ENCODE data around the gene NLE1.
A peak's percentile ranks its signal among the peaks of the same experiment; 100 is the strongest.
"Not testable (repeated sequence)": the region's sequence is repeated elsewhere in the genome, so short reads cannot be mapped to it uniquely, and the experiment has no call there.

NLE1 gene

DNA sequence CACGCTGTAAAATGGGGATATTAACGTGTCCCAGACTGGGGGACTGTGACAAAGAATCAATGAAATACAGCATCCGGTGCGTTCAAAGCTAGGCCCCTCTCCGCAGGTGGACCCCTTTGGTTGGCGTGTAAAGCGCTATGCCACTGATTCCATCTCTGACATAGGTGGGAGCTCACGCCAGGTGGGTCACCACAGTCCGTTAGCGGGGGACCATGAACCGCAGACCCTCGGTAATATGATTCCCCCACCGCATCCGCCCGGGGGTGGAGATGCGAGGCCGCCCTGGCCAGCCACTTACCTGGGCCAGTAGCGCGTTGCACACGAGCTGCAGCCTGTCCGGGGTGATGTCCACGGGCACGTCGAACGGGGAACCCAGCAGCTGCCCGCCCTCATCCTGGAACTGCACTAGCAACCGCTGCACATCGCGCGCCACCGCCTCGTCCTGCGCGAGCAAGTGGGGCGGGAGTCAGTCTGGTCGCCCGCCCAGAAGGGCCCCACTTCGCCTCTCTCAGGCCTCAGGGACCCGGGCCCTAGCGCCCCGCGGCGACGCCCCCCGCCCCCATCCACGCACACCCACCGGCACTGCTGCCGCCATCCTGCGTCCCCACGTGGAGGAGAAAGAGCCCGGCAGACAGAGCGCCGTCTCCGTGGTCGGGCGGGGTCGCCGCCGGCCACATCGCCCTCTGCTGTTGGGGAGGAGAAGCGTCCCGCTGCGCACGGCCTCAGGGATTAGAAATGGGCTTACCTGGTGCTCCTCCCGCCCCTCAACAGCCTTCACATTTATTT is at the start of gene NLE1:
Gene NLE1 (minus strand): TSS at position 623 of the 786 bp plus-strand sequence. CDS start 28 bp downstream, at position 595.
- peak; percentile 91 for DNase-seq

DNA sequence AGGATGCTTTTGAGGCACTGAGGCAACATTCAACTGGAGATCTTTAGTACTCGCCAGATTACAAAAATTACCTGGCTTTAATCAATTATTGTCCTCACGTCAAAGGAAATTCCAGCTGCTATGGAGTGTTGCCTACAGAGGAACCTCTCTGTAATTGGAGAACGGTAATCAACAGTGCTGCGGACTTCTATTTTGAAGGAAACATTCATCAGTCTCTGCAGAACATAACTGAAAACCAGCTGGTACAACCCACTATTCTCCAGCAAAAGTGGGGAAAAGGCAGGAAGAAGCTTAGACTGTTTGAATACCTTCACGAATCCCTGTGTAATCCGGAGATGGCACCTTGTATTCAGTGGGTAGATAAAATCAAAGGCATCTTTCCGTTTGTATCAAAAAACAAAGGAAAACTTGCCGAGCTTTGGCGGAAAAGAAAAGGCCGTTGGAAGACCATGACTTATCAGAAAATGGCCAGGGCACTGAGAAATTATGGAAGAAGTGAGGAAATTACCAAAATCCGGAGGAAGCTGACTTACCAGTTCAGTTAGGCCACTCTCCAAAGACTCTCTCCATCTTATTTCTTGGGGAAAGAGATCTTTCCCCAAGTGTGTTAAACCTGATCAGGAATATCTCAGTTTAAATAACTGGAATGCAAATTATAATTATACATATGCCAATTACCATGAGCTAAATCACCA is 49.0 kb upstream of the NLE1 start:
- no peak for DNase-seq

DNA sequence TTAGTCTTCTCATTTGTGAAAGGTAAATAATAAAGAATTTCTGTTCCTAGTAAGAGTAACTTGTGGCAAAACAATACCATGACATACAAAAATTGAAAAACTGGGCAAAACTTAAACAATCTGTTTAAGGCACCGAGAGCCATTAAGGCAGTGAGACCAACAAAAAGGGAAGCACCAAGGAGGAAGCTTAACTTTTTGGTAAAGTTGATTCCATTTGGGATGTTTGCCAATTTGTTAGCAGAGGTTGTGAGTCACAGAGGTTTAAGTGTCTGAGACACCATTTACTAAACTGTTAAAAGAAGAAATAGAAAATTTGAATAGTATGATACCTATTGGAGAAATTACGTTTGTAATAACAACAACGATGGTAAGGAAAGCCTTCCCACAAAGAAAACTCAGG is 47.2 kb upstream of the NLE1 start:
- DNase-seq, result no peak

DNA sequence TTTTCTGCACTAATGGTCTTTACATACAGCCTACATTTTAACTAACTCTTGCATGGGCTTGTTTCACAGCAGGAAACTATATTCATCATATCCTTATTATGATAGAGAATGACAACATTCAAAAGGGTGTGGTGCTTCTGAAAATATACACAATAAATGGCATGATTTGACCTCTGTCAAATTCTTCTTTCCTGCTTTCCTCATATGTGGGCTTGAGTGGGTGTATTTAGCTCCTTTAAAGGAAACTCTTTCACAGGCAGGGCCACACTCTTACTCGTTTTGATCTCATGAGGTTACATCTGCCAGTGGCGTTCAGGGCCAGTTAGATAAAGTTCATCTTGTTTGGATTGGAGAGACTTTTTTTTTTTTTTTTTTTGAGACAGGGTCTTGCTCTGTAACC is 46.0 kb upstream of the NLE1 start:
- no peak for DNase-seq

DNA sequence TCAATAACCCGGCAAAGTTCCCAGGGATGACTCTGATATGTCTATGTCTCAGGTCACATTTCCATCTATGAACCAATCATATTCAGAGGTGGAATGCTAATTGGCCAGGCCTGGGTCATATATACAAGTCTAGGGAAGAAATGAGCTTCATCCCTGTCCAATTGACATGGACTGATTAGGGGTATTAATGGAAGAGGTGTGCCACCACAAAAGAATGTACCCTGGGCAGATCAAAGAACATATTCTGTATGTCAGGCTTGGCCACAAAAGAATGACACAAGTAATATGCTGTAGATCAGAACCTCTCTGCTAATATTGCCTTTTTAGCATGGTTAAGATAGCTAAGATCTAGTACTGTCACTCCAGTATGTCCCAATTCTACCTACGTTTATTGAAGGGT is 45.4 kb upstream of the NLE1 start:
- DNase-seq, result no peak

DNA sequence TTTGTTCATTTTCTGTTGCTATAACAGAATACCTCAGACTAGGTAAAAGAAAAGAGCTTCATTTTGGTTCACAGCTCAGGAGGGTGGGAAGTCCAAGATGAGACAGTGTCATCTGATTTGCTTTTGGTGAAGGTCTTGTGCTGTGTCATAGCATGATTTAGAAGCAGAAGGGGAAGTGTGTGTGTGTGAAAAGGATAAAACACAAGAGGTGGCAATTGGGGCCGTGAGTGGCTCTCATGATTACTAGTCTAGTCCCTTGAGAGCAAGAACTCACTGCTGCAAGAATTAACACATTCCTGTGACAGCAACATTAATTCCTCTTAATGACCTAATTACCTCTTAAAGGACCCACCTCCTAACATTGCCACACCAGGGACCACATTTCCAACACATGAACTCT is 43.7 kb upstream of the NLE1 start:
- no peak for DNase-seq

DNA sequence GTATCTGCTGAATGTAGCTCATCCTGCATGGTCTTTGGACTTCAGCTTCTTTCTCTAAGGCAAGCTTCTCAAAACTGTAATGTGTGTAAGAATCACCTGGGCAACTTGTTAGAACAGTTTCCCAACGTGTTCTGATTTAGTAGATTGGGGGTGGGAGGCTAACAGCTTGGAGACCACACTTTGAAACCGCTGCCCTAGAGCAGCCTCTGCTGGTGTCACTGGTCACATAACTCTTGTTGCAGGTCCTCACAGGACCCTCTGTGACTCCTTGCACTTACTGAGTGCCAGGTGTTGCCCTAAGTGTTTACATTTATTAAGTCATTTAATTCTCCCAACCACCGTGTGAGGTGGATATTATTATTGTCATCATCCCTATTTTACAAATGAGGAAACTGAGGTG is 42.2 kb upstream of the NLE1 start:
- DNase-seq, result no peak

DNA sequence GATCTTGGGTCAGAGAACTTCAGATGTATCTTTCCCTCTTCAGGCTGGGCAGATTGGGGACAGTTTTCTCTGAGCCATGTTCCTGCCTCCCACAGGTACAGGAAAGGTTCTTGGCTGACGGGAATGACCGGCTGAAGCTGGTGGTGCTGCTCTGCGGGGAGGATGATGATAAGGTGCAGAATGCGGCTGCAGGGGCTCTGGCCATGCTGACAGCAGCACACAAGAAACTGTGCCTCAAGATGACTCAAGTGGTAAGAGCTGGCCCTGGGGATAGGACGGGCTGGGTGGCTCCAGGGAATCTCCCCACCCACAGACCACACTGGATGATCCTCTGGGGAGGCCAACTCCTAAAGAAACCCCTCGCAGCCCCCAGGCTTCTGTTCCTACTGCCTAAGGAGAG is 41.2 kb upstream of the NLE1 start:
- no peak for DNase-seq

DNA sequence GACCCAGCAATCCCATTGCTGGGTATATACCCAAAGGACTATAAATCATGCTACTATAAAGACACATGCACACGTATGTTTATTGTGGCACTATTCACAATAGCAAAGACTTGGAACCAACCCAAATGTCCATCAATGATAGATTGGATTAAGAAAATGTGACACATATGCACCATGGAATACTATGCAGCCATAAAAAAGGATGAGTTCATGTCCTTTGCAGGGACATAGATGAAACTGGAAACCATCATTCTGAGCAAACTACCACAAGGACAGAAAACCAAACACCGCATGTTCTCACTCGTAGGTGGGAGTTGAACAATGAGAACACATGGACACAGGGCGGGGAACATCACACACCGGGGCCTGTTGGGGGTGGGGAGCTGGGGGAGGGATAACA is 37.3 kb upstream of the NLE1 start:
- not testable (repeated sequence) for DNase-seq

DNA sequence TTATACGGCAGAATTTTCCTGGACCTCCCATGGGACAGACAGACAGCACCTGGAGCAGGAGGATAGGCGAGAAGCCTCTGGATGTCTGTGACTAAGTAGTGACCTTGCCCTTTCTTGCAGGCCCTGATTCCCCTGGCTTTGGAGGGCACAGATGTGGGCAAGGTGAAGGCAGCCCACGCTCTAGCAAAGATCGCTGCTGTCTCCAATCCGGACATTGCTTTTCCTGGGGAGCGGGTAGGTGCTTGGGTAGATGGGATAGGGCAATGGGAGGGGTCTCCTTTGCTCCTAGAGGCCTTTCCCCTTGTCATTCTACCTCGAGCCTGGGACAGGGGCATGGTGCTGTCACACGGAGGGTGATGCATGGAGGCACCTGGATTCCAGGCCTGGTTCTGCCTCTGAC is 34.8 kb upstream of the NLE1 start:
- DNase-seq, result no peak

DNA sequence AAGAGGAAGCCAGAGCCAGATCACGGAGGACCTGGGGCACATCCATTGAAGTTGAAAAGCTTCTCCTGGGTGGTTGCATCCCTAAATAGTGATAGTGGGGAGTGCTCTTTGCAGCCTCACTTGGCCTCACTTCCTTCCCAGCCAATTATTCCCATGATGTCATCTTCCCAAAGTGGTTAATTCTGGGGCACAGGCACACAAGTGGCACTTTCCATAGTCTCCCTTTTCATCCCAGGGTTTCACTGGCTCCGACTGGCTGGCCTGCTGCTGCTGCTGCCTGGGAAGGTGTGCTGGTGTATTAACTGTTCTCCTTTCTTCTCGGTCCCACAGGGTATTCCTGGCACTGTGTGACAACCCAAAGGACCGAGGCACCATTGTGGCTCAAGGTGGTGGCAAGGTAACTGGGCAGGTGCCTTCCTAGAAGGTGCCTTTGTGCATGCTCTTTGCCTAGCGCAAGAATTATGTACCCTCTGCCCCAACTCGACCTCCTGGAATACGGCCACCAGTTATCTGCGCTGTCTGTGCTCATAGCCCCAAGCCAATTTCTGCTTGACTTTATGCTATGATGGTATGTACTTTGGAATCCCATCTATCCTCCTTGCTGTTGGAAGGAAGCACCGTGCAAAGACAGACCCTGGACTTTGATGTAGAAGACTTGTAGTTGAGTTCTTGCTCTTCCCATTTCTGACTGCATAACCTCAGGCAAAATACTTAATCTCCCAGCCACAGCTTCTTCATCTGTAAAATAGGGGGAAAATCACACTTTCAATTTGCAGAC is 33.7 kb upstream of the NLE1 start:
- DNase-seq, result no peak

DNA sequence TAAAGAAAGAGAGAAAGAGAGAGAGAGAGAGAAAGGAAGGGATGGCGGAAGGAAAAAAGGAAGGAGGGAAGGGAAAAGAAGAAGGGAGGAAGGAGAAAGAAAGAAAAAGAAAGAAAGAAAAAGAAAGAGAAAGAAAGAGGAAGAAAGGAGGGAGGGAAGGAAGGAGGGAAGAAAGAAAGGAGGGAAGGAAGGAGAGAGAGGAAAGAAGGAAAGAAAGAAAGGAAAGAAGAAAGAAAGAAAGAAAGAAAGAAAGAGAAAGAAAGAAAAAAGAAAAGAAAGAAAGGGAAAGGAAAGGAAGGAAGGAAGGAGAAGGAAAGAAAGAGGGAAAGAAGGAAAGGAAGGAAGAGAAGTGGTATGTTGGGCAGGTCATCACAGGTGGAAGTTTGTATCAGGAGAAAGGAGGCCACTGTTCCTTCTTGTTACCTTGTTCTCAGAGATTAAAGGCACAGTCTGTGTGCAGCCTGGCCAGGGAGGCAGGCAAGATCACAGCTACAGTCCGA is 32.8 kb upstream of the NLE1 start:
- DNase-seq, result no peak

DNA sequence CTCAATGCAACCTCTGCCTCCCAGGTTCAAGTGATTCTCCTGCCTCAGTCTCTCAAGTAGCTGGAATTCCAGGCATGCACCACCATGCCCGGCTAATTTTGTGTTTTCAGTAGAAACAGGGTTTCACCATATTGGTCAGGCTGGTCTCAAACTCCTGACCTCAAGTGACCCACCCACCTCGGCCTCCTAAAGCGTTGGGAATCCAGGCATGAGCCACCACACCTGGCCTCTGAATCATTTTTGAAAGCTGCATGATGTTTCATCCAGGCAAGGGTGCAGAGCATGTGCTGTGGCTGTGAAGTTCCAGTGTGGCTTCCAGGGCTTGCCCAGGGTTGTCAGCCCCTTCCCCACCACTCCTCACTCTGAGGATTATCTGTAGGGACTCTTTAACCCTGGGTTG is 30.2 kb upstream of the NLE1 start:
- not testable (repeated sequence) for DNase-seq

DNA sequence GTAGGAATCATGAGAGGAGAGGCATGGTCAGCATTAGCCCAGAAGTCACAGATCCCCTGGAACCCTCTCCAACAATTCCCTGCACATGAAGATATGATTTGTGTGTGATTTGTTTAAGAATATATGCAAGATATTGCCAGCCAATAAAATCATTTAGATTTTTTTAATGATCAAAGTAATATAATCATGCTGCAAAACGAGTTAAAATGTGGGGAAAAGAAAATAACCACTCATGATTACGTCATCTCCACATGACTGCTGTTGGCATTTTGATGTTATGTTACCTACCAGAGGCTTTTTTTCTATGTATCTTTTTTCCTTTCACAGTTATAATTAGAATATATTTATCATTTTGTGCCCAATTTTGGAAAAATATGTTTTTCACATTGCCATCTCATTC is 29.7 kb upstream of the NLE1 start:
- no peak for DNase-seq

DNA sequence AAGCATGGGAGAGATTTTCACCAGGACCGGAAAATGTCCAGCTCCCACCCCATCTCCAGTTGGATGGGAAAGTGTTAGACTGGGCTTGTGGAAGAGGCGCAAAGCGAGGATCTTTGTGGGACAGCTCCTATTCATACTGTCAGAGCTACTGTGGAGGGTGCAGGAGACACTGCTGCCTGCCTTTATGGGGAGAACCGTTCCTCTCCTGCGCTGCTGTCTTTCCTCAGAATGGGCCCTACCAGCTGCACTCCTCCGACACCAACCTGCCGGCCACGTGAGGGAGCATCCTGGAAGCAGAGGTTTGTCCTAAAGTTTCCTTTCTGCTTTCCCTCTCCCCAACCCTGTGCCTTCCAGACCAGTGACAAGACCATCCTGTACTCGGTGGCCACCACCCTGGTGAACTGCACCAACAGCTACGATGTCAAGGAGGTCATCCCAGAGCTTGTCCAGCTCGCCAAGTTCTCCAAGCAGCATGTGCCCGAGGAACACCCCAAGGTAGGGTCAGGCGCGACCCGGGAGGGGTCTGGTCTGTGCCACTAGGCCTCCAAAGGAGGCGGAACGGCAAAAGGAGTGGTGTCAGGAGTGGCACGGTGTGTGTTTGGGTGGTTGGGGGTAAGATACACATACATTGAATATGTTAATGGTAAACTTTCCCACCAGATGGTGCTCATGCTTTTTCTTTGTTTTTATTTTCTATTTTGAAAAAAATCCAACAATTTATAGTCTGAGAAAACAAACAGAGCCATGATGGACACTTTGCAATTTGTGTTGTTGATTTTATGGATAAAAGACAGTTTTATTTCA is 29.1 kb upstream of the NLE1 start:
- peak; percentile 22 for DNase-seq

DNA sequence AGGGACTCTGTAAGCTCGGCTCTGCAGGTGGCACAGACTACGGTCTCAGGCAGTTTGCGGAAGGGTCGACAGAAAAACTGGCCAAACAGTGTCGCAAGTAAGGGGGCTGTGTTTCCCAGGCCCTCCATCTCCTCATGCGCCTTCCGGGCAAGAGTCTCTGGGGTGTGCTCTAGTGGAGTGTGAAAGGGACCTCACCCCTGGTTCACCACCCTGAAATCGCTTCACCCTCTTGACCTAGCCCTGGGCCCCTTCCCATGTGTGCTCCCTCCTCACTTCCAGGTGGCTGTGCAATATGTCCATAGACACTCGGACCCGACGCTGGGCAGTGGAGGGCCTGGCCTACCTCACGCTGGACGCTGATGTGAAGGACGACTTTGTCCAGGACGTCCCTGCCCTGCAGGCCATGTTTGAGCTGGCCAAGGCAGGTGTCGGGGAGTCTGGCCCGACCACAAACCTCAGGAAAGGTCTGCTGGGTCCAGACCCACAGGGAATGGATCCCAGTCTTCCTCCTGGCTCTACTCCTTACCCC is 27.8 kb upstream of the NLE1 start:
- DNase-seq, result no peak

DNA sequence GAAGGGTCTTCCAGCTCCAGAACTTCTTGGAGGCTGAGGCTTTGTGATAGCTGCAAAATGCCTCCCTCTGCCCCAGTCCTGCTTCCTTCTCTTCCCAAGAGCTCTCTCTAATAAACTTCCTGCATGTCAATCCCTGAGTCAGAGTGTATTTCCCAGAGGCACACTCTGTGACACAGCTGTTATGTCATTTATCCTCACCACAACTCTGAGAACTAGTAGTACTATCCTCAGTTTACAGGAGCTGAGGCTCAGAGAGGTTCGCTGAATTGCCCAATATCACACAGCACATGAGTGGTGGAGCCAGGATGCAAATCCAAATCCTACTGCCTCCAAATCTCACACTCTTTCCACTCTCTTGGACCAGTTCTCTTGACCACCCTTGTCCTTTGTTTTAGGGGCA is 25.6 kb upstream of the NLE1 start:
- DNase-seq, result no peak

DNA sequence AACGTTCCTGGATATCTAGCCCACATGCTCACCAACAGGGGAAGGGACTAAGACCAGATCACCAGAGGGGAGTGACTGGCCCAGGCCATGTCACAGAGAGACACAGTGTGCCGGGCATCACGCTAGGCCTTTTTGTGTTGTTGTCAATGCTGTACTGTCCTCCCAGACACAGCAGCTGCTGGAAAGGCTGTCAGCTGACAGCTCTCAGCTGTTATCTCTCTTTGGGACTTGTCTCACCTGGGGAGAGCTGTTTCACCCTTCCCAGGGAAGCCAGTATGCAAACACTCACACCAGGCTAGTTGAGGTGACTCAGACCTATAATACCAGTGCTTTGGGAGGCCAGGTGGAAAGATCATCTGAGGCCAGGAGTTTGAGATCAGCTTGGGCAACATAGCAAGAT is 24.9 kb upstream of the NLE1 start:
- DNase-seq, result no peak

DNA sequence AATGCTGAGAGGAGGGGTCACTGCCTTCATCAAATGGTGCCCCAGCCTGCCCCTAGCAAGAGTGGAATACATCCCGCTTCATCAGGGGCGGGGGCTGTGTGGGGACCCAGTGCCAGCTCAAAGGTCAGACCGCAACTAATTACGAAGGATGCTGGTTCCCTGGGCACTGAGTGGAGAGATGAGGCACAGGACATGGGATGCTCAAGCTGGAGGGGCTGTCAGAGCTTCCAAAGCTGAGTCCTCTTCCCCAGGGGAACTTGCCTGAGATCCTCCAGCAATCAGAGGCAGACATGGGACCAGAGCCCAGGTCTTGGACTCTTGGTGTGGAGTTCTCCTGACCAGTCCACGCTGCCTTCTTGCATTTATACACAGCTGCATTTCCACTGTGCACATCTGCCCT is 24.4 kb upstream of the NLE1 start:
- DNase-seq, result no peak

DNA sequence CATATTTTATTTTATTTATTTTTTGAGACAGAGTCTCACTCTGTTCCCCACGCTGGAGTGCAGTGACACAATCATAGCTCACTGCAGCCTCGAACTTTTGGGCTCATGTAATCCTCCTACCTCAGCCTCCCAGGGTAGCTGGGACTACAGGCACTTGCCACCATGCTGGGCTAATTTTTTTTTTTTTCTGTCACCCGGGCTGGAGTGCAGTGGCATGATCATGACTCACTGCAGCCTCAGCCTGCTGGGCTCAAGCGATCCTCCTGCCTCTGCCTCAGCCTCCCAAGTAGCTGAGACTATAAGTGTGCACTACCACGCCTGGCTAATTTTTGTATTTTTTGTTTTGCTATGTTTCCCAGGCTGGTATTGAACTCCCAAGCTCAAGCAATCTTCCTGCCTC is 22.6 kb upstream of the NLE1 start:
- DNase-seq, result no peak

DNA sequence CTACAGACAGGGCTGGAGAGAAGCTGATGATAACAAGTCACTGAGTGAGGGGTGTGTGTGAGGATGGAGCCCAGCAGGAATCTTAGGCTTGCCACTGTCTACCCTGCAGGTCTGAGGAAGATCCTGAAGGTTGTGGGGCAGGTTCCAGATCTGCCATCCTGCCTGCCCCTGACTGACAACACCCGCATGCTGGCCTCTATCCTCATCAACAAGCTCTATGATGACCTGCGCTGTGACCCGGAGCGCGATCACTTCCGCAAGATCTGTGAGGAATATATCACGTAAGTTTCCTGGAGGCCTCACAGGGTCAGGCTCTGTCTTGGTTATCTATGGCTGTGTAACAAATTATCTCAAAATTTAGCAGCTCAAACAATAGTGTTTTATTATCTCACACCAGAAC is 21.8 kb upstream of the NLE1 start:
- DNase-seq, result no peak

DNA sequence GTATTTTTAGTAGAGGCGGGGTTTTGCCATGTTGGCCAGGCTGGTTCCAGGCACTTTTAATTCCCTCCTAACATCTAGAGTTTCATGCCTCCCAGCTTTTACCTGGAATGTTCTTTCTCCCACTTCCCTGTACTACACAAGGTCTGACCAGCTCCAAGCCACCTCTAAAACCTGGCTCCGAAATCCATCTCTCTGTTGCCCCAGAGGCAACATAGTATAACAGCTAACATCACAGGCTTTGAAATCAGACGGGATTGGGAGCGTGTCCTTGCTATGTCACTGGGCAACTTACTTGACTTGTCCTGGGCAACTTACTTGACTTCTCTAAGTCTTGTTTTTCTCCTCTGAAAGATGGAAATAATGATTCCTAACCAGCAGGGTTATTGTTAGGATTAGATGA is 20.7 kb upstream of the NLE1 start:
- no peak for DNase-seq

Data from activated naive CD4-positive, alpha-beta T cell treated with Interleukin-2 at 50 U/mL for 16 hours (primary cell).